ENCODE results near the gene RHO. TPM values are rescaled to one million over a fixed set of nuclear protein-coding genes. Genes with fewer than 3 reads are reported as not detected.

RHO gene
- total RNA-seq, 1 donor from 2014 or later = not detected

DNA sequence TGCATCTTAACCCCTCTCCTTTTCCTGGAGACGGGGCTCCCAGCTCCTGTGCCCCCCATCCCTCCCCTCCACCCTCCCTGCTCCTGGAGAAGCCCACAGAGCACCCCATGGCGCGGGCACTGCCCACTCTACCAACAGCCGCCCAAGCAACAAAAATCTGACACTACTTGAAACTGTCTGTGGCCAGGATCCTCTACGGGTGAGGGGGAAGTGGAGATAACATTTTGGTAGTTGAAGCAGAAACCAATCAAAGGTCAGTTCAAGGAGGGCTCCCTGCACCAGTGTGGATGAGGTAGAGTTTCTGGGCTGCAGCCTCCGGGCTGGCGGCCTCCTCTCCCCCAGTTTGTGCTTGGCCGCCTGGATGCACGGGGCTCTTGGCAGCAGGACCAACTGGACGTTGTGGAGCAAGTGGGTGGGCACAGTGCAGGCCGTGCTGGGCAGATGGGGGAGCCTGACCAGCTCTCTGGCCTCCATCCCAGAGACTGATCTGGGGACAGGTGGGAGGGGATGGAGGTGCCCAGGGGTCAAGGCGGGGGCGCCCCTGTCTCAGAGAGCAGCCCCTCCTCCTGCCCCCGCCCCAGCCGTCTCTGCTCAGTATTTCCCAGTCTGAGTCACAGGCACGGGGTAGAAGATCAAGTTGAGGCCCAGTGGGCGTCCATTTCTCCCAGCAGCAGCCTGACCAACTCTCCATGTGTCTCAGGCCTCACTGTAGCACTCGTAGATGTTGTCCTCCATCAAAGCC lies 27.3 kb downstream of the RHO start:
- no peak for DNase-seq (ENCODE audit: low read depth)
- TF ChIP-seq CTCF (IDR thresholded peaks at IDR 0.05; ENCODE audit: insufficient read depth, low read length, poor library complexity, severe bottlenecking) = no peak
- H3K36me3 ChIP-seq (ENCODE audit: control insufficient read depth, insufficient read depth, low read length) = no peaks in the 10 kb centered on the region
- H3K4me3 ChIP-seq (ENCODE audit: low read depth, low read length) = no peak overlapping the region
- no peaks in the 10 kb centered on the region for H3K27me3 ChIP-seq (ENCODE audit: control insufficient read depth, insufficient read depth, low read length)

GRCh38 chr3:129556358-129556695 lies 27.9 kb downstream of the RHO start:
- Histone ChIP-seq H3K36me3 (ENCODE audit: control insufficient read depth, insufficient read depth, low read length) (no peaks in the 10 kb centered on the region), H3K27me3 (ENCODE audit: control insufficient read depth, insufficient read depth, low read length) (no peaks in the 10 kb centered on the region), H3K4me3 (ENCODE audit: low read depth, low read length) (no peak overlapping the region)
- DNase-seq (ENCODE audit: low read depth) = no peak
- TF ChIP-seq CTCF (IDR thresholded peaks at IDR 0.05; ENCODE audit: insufficient read depth, low read length, poor library complexity, severe bottlenecking) = no peak

DNA sequence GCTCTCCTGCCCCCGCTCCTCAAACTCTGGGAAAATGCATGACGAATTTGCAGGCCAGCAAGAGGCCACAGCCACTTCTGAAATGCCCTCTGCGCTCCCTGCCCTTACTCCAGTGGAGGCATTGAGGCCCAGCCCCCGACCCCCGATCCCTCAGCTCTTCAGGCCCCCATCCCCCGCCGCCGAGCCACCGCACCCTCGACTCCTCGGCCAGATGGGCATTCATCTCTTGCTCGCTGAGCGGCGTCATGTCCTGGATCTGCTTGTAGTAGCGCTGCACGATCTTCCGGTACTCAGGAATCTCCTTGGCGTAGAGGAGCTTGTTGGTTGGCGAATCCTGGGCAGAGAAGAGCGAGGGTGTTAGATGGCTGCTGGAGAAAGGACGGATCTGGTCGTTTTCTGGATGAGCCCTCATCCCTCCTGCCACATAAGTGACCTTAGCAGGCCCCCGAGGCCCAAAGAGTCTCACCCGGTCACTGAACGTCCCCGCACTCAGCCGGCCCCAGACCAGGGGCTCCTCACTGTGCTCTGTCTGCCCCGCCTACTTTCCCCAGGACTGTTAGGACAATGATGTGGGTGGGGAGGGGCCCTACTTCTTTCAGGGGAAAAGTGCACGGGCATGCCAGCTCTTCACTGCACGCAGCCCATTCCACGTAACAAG lies 28.6 kb downstream of the RHO start:
- H3K27me3 ChIP-seq (ENCODE audit: control insufficient read depth, insufficient read depth, low read length) = no peaks in the 10 kb centered on the region
- no peak for DNase-seq (ENCODE audit: low read depth)
- no peak for TF ChIP-seq CTCF (IDR thresholded peaks at IDR 0.05; ENCODE audit: insufficient read depth, low read length, poor library complexity, severe bottlenecking)
- no peaks in the 10 kb centered on the region for H3K36me3 ChIP-seq (ENCODE audit: control insufficient read depth, insufficient read depth, low read length)
- H3K4me3 ChIP-seq (ENCODE audit: low read depth, low read length) = no peak overlapping the region

DNA sequence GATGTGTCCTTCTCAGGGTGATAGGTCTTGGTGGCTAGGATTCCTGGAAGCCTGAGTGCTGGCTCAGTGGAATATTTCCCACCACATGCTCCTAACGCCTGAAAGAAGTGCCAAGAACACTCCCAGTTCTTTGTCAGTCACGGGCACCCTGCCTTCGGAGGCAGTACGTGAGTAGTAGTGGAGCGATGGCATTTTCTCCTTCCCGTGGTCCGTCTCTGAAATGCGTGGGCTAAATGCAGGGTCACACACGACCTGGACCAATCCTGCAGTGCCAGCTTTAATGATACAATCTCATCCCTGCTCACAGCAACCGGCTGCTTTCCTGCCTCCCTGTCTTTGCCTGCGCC lies 29.1 kb downstream of the RHO start:
- no peak for TF ChIP-seq CTCF (IDR thresholded peaks at IDR 0.05; ENCODE audit: insufficient read depth, low read length, poor library complexity, severe bottlenecking)
- no peaks in the 10 kb centered on the region for H3K27me3 ChIP-seq (ENCODE audit: control insufficient read depth, insufficient read depth, low read length)
- H3K4me3 ChIP-seq (ENCODE audit: low read depth, low read length) = no peak overlapping the region
- H3K36me3 ChIP-seq (ENCODE audit: control insufficient read depth, insufficient read depth, low read length) = no peaks in the 10 kb centered on the region
- DNase-seq (ENCODE audit: low read depth) = no peak

GRCh38 chr3:129558081-129558771 lies 29.8 kb downstream of the RHO start:
- no peak for TF ChIP-seq CTCF (IDR thresholded peaks at IDR 0.05; ENCODE audit: insufficient read depth, low read length, poor library complexity, severe bottlenecking)
- H3K27me3 ChIP-seq (ENCODE audit: control insufficient read depth, insufficient read depth, low read length) = no peaks in the 10 kb centered on the region
- peak; percentile 21 for DNase-seq (ENCODE audit: low read depth)
- H3K4me3 ChIP-seq (ENCODE audit: low read depth, low read length) = no peak overlapping the region
- H3K36me3 ChIP-seq (ENCODE audit: control insufficient read depth, insufficient read depth, low read length) = no peaks in the 10 kb centered on the region

Measured in kidney epithelial cell (primary cell).